Measurements from ENCODE around the gene PDGFD.

Gene PDGFD

DNA sequence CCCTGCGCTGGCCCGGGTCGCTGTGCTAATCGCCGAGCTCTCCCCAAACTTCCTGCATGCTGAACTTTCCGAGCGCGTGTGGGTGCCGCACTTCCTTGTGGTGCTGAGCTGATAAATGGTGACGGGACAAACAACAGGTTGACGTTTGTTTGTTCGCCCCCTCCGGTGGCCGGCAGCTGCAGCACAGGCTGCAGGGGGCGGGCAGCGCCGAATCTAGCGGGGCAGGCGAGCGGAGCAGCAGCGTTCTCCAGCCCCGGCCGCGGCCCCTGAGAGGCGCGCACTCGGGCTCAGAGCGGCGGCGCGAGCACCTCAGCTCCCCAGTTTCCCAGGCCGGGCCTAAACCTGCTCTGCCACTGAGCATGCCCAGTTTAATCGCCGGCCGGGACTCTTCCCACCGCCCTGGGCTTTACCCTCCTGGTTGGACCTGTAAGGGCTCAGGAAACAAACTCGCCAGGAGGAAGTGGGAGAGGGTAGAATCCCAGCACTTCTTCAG, at the start of gene PDGFD:
TSS of gene PDGFD (minus strand) at position 120 of the 493 bp plus-strand sequence.
- DNase-seq = peak; percentile 37

DNA sequence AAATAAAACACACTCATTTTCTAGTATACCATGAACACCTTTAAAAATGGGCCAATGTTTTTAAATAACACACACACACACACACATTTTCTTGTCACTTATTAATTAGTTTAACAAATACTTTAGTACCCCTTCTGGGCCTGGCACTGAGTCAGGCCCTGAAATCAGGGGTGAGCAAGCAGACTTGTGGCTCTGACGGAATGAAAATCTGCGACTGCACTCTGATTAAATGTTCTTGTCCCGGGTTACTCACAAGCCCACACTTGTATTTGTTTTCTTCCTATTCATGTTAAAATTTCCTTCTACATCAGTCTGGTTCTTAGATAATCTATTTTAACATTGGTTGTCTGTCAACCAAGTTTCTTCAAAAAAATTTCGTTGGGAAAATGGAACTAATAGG, 43.0 kb upstream of the PDGFD start:
- DNase-seq = no peak

DNA sequence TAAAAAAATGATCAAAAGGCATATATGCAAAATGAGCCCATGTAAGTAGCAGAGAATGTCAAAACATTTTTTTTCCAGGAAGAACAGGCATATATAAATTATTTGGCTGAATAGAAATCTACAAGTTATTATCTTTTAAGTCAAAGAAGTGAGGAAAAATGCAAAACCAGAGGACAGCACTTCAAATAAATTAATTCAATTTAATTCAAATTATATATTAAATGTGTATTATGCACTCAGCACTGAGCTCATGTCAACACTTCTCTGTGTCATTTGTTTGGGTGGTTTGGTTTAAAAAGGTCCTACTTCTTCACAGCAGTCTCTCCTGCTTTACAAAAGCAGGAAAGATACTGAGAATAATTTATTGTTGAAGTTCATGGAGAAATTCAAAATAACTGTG, 41.9 kb upstream of the PDGFD start:
- no peak for DNase-seq

DNA sequence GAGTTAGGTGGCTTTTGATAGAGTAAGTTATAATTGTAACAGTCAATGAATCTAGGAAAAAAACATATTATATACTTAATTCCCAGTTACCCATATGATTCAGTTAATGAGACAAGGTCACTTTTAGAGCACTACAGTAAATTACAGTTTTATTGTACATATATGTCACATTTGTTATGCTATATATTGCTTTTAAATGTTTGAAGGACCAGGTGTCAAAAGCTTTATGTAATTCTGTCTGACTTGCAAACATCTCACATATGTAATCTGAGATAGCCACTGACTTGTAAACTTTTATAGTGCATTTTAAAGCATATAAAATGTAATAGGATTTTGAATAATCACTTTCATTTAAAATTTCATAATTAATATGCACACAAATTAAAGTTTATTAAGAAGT, 36.7 kb upstream of the PDGFD start:
- DNase-seq = no peak

DNA sequence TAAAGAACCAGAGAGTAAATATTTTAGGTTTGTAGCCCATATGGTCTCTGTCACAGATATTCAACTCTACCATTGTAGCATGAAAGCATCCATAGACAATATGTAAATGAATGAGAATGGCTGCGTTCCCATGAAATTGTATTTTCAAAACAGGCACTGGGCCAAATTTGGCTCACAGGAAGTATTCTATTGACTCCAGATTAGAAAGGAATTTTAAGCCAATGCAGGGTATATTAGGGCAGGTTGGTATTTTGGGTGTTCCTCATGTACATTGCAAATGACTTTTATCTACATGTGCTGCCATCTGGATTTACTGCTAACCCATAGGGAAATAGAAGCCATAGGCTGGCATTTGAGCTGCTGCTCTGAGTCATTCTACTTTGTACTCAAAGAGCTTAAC, 35.1 kb upstream of the PDGFD start:
- DNase-seq = no peak

DNA sequence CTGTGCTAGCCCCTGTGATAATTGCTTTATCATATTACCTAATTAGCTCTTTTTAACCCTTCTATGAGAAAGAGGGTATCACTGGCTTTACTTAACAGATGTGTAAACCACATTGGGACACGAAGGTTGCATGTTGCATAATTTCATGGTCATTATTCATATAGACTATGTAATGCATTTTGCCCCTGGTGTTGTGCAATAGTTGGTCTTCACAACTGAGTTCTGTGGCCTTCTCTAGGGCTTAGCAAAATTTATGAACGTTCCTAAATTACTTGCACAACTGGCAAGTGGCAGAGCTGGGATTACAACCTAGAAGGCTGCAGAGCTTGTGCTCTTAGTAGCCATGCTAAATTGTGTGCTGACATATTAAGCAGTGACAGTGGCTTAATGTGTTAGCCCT, 34.6 kb upstream of the PDGFD start:
- no peak for DNase-seq

DNA sequence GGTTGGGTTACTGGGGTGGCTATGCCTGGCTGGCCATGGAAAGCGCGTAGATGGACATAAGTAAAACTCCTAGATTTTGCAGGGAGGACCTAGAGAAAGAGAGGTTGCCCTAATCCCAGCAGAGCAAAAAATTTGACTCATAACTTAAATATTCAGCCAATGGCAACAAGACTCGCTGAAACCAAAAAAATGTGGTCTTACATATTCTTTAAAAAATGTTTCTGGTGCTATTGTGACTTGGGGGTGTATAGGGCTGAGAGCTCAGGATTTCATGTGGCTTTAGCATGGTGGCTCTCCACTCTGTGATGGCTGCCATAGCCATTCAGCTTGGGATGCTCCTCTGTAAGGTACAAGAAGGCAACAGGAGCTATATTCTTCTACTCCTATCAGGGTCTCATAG, 27.2 kb upstream of the PDGFD start:
- no peak for DNase-seq

DNA sequence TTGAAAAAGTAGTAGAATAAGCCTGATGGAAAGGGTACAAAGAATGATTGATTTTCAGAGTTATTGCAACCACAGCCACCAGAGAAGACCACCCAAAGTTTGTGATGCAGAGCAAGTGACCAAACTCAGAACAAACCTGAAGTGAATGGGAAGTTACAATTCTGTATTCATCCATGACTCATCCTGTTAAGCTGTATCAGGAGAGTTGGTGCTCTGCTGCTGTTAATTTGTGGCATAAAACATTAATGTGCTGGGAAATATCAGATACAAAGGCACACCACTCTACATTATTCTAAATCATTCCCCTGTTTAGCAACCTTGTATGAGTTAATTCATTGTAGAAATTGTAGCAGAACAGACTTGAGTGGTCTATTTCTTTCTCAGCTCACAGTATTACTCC, 19.6 kb upstream of the PDGFD start:
- DNase-seq = no peak

DNA sequence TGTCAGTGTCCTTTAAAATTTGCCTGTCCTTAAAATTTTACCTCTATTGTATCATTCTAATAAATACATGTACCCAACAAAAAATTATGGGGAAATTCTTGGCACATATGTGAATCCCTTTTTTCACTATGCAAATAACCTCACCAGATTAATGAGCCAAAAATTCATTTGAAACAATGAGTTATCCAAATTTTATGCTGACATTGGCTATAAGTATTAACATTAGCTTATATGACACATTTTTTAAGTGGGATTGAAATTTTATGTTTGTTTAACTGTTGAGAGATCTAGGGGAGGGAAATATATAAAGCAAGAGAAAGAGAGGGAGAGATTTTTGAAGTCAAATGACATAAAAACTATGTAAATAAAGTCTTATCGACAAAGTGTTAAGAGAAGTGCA, 11.8 kb upstream of the PDGFD start:
- DNase-seq = no peak

DNA sequence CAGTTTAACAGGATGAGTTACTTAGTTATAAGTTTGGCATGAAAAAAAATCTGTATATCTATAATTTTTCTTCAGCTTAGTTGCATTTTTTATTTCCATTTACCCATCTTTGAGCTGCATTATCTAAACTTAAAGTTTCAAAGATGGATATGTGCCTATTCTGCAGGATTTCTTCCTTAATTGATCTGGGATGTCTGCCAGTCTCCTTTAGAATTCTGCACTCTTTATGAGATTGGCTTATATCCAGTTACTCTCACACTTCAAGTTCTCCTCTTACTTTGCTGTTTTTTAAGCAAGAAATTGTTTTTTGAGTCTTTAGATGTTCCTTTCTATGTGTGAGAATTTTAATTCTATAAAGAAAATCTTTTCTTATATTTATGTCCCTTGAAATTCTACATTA, 5.1 kb upstream of the PDGFD start:
- no peak for DNase-seq

DNA sequence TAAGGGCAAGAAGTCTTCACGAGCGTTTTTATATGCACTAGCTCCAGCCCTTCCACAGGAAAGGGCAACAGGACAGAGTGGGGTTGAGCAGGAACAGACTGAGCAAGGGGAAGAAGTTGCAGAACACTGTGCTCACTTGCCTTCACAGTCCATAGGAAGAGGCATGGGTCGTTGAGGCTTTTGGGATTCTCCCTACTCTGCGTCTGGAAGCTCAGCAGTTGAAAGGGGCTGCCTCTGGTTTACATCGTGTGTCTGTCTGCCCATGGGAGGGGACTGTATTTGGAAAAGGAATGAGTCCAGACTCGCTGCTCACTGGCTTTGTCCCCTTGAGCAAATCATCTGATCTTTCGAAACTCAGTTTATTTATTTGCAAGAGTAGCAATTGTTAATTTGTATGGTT, 1.1 kb upstream of the PDGFD start:
- no peak for DNase-seq

DNA sequence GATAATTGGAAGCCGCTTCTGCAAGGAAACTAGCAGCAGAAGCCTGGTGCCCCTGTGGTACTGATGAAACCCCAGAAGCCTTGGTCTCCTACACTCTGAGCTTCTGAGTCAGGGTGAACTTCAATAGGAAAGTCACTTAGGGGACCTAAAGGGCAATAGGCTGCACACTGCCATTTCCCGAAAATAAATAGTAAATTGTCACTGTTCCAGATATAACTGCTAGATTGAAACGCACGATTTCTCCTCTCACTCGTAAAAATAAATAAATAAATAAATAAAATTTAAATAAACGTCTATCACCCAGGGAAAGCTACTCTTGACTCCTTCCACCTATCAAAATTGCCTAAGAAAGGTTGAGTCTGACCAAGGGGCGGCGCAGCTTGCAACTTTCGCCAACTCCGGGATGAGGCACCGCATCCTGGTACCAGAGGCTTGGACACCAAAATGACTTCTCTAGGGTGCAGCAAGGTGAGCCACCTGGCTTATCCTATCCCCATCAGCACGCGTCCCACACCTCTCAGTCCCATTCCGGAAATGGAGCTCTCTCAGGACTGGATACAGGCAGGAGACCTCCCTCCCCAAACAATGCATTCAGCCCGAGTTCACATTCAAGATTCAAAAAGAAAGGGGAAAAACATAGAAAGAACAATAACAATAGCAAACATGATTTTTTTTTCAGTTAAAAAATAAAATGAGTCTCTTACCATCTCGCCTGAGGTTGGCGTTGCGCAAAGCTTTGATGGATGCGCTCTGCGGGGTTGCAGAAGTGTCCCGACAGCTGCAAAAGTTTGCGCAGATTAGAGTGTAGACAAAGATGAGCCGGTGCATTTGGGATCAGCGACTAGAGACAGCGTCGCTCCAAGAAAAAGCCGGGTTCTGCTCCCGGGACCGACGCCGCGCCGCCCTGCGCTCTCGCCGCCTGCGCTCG, 583 bp downstream of the PDGFD start:
- no peak for DNase-seq

DNA sequence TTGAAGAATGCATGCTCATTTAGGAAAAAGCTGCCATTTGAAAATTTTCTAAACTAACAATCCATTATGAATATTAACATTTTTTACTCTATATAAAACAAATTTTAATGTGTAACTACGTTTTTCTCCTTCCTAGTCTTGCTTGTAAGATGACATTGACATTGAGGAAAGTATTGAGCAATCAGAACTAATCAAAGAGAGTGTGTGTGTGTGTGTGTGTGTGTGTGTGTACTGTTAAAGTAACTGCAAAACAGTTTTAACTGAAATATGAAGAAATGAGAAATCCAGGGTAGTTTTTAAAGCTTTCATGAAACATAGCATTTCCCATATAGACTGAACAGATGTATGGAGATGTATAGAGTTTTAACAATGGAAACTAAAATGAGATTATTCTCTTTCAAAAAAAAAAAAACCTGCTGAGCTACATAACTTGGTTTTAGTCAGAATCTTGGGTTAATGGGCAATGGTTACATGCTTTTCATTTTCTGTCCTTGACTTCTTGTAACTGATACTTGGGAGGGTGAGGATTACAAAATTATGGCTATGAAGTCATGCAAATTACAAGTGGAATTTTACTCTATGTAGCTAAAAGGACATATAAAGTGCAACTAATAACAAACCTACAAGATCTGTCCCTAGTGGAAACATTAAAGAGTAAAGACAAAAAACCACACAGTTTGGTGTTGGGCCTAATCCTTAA, 2.0 kb downstream of the PDGFD start:
- no peak for DNase-seq

DNA sequence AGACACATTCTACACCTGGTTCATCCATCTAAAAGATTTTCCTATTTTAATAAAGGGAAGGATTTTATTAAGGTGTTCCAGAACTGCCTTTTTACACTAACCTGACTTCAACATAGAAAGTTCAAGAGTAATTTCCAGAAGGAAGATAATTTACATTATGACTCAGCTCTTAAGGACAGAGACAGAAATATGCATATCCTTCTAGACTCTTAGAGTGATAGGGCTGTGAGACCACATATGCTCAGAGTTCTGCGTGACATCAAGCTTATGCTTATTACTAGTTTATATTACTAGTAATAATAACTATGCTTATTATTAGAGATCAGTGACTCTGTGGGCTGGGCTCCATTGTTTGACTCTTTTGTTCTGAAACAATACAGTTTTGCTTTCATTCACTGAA, 4.6 kb downstream of the PDGFD start:
- no peak for DNase-seq

DNA sequence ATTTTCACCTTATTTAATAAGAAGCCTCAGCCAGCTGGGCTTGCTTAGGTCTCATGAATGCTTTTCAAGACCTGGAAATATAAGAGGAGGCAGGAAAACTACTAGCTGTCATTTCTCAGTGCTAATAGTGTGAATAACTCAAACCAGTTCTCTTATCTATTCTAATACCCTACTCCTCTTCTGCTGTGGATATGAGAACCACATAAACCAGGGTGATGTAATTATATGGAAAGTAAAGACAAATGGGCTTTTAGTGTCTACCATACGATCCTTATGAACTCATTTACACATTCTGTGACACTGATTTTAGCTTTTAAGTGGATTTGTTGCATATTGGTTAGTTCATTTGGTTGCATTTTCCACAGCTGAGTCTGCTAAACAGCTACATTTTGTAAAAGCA, 8.6 kb downstream of the PDGFD start:
- no peak for DNase-seq

DNA sequence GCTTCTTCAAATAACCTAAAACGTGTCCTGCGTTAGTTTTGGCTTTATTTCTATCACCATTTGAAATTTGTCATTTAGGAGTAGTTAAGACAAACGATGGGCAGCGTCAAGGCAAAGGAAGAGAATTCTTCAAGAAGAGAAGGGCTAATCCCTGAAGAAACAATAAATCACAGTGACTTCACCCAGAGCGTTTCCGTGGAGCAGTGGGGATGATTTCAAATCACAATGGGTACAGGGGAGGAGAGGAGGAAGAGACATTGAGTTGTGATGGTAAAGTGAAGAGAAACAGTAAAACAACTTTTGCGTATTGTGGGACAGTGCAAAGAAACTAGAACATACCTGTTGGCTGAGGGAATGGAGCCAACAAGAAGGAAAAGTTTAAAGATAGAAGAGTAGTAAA, 9.7 kb downstream of the PDGFD start:
- no peak for DNase-seq

DNA sequence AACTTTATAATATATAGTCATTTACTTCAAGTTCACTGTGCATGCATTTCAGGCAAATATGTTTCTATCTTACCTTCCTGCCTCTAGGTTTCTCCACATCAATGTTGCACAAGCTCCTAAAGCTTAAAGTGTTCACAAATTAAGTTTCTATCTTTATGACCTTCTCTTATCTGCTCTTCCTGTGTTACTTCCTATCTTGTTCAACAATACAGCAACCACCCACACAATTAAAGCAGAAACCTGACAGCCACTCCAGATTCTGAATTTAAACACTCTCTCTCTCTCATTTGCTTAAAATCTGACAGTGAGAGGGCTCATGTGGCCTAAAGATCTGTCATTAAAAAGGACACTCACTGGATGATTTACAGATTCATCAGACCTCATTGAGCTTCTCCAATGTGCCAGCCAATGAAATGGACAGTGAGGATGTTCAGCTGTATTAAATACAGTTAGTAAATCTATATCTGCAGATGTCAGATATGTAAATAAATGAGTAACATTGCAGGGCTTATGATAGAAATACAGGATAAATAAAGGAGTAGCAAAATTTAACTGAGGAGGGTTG, 10.9 kb downstream of the PDGFD start:
- peak; percentile 16 for DNase-seq

DNA sequence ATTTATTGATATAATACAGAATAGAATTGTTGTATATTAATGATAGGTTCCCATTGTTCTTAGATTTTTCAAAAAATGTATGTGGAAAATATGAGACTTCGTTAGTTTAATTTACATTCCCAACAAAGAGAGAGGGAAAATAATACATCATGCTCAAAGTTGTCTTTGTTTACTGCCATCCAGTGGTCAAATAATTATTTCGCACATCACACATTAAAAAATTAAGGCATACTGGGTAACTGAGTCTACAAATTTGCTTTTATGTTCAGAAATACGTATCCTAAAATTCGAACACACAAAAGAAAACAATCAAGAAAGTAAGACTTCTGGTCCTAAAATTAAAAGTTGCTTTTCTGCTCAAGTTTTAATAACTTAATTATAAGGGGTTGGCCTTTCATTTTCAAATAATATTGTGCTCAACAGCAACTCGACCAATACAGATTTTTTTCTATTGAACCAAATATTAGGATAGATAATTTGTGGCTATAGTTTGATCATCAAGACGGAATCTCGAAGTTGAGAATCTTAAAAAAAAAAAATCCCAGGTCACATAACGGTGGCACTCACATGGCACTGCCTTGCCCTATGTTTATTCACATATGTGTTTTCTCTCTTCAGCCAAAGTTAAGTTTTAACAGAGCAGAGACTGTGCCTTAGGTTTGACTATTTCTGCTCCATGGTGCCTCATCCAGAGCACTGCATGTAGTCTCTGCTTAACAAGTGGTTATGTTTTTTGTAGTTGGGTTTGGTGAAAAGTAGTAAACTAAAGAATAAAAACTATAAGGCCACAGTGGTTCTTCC, 12.3 kb downstream of the PDGFD start:
- DNase-seq = no peak

DNA sequence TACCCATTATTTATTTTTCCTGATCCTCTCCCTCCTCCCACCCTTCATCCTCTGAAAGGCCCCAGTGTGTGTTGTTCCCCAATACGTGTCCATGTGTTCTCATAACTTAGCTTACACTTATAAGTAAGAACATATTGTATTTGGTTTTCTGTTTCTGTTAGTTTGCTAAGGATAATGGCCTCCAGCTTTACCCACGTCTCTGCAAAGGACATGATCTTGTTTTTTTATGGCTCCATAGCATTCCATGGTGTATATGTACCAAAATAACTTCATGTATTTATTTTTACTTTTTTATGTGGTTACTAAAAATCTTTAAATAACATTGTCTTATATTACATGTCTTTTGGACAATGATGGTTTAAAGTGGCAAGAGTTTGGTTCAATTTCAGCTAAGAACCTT, 15.2 kb downstream of the PDGFD start:
- no peak for DNase-seq

DNA sequence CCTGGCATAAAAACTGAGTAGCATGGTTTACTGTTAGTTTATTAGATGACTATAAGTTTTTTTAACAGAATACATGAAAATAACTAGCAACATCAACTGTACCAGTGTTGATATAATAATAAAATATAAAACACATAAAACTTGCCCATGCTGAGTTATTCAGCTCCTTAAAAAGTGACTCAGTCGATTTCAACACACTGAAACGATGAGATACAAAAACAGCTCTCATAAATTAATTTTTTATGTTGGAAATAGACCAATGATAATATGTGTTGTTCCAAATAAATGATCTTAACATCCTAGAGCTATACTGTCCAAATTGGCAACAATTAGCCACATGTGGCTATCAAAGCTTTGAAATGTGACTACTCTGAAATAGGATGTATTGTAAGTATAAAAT, 15.9 kb downstream of the PDGFD start:
- DNase-seq = no peak

DNA sequence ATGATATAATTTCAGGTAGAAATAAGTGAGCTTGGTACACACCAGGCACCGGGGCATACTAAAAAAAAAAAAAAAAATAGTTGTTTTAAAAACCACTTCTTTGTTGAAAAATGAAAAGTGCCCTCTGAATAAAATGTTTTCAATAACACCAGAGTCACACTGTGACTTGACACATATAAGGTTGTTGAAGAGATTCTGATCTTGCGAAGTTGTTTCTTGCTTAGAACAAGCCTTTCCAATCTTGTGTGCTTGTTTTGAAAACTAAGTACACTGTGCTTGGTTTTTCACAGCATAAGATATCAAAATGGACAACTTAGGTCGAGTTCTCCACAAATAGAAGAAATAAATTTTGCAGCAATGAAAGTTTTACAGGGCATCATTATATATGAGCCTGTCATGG, 17.0 kb downstream of the PDGFD start:
- no peak for DNase-seq

DNA sequence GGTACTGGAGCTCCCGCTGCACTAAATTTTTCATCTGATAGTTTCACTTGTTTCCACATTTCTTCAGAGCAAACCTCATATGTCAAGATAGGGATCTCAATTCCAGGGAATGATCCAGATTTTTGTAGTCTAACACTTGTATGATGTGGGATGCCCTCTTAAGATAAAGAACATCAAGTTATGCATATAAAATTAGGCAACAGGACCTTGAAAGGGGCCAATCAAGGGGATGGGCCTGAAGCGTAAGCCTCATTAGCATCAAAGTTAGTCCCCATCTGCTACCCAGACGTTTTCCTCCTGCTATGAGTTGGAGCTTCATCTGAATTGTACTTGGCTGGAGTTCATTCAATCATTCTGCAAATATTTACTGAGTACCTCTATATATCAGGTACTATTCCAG, 17.5 kb downstream of the PDGFD start:
- no peak for DNase-seq

DNA sequence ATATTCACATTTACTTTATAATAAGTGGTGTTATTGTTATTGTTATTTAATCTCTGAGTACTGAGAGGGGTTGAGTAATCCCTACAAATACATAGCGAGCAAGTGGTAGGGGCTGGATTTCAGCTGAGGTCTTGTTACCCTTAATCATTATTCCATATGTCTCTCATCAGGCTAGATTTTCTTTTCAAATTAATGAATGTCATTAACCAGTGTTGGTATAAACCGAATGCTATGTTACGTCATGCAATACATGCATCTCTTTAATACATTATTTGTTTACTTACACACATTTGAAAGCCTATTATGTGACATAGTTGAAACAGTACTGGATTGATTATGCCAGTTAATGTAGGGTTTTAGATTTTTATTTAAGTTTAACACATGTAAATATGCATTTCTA, 18.9 kb downstream of the PDGFD start:
- no peak for DNase-seq
